Retinal pigment epithelial cell (primary cell): ENCODE data around the gene FAM107B.
"Not testable (repeated sequence)": the region's sequence is repeated elsewhere in the genome, so short reads cannot be mapped to it uniquely, and the experiment has no call there.

ENCODE experiments used
- DNase-seq: peaks from one replicate; pipeline ENCODE4 v3.0.0-alpha.2; 2010; ENCODE audit warnings: low read depth
- H3K4me3 ChIP-seq: 2 replicates; pipeline ENCODE4 v1.5.1; 2011; ENCODE audit warnings: mild to moderate bottlenecking, low read length, control low read depth, moderate library complexity
- CTCF ChIP-seq: conservative IDR thresholded peaks from 2 replicates; pipeline ENCODE4 v1.5.1; 2011; ENCODE audit warnings: low read depth, low read length, control low read depth, inconsistent platforms

The FAM107B gene

DNA sequence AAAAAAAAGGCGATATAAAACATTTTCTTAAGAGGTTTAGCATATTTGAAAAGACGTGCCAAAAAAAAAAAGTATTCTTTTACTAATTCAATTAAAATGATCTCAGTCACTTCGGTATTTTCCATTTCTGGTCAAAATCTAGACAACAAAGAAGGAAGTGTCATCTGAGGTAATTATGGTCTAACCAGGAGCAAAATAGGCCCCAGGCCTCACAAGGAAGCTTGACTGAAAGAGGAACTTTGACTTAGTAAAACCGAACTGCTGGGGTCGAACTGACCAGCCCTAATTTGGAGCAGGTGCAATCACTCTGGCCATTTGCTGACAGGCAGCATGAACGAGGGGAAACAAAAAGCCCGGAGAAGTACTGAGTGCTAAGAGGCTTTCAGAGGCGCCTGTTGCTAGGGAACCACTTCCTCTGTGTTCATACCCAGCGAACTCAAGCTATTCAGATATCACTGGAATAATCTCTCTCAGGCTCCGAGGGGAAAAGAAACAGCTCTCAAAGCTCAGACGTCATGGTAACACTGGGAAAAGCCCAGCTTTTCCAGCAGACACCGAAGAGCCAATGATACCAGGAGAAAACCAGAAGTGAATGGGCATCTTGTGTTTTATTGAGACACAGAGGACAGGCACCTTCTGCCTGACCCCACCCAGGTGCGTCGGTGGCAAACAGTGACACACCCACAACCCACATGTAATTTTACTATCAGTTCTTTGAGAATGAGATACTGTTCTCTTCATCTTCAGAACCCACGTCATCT is 126.5 kb downstream of the FAM107B start:
- DNase-seq, result peak; percentile 94
- H3K4me3 ChIP-seq, result peak overlapping the region; percentile 27
- TF ChIP-seq CTCF, result no peak

DNA sequence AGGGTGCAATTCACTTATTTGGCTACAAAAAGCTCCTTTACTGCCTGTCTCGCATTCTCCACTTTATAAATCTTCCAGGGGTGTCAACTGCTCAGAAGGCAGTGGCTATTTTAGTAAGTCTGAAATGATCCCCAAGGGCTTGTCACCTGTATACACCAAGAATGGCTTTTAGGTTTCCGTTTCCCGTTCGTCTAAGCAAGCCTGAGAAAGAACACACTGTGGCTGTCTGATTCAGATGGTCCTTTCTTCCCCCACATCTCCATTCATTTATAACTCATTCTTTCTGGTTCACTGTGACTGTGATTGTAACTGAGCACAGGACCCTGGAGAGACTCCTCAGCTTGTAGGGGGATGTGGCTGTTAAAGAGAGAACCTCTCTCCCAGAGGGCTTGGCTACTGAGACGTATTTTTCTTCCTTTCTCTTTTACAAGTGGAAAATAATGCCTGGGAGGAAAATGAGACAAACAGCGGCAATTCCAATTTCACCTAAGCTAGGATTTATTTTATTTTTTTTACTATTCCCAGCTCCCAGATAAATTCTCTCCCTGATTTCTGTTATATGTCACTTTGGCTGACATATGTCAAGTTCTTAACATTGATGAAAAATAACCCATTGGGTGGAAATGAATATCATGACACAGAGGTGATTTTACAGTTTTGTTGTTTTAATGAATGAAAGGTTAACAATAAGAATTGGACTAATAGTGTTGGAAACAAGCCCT is 129.3 kb downstream of the FAM107B start:
- no peak overlapping the region for H3K4me3 ChIP-seq
- DNase-seq, result no peak
- TF ChIP-seq CTCF, result no peak

GRCh38 chr10:14639637-14640036 is 135.1 kb downstream of the FAM107B start:
- no peak overlapping the region for H3K4me3 ChIP-seq
- DNase-seq, result no peak
- no peak for TF ChIP-seq CTCF

GRCh38 chr10:14635043-14635710 is 139.5 kb downstream of the FAM107B start:
- H3K4me3 ChIP-seq, result no peak overlapping the region
- TF ChIP-seq CTCF, result no peak
- DNase-seq, result no peak

- DNase-seq, result not testable (repeated sequence)
These were observed 140.1 kb downstream of the FAM107B start for GRCh38 chr10:14634572-14634971.

DNA sequence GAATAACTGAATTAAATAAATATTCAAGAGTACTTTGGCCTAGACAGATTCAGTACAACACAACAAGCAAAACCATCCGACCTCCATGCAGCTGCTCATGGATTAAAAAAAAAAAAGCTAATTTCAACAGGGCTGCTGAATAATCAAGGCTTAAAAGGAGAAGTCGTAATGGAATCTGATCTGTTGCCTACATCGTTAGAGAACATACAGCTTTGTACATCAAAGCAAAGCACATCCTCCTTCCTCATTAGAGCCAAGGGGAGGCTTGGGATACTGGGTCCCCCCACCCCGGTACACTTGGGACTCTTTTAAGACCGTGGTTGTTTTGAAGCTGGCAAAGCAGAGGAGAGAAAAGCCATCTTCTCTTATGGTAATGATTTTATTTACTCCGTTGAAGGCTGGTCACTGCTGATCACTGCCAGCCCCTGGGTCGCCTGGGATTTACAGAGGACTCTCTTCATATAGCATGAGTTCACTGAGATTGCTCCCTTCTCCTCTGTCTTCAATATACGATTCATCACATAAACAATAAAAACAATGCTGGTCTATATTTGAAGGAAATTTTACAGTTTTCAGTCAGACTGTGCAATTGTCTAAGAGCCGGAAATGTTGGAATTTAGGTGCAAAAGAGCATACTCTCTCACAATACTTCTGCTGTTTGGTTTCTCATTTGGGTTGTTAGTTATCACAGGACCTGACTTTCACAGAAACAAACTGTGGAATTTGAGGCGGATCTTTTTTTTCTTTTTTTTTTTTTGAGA is 148.8 kb downstream of the FAM107B start:
- no peak overlapping the region for H3K4me3 ChIP-seq
- no peak for TF ChIP-seq CTCF
- no peak for DNase-seq

More at GRCh38 chr10:14634572-14634971, 140.1 kb downstream of the FAM107B start:
- not testable (repeated sequence) for H3K4me3 ChIP-seq

GRCh38 chr10:14625192-14625631 is 149.5 kb downstream of the FAM107B start:
- H3K4me3 ChIP-seq, result no peak overlapping the region
- DNase-seq, result no peak
- no peak for TF ChIP-seq CTCF
